CD1c-positive myeloid dendritic cell (primary cell): ENCODE data around the gene UBR7.
A peak's percentile ranks its signal among the peaks of the same experiment; 100 is the strongest.

ENCODE experiments used
- DNase-seq: peaks from one replicate; pipeline ENCODE4 v3.0.0-alpha.2; 2016; ENCODE audit errors: extremely low spot score

UBR7 gene

DNA sequence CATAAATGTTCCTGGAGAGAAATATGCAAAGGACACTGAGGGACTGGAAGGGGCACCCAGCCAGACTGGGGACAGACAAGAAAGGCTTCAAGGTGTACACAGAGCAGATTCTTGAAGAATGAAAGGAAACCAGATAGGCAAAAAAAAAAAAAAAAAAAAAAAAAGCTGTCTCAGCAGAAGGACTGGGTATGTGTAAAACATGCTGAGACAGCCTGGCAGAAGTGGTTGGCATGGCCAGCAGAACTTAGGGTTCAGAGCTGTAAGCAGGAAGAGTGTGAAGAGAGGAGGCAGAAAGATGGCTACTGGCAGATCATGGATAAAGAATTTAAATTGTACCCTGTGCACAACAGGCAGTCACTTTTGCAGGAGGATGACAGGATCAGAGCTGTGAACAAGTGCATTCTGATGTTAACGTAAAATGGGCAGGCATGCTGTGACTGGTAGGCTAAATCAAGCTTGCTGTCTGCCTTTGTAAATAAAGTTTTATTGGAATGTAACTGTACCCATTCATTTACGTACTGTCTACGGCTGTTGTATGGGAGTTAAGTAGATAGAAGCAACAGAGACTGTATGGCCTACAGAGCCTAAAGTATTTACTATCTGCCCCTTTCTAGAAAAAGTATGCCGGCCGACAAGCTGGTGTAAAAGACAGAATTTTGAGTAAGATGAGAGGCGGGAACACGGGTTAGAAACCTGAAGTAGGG lies 42.2 kb downstream of the UBR7 start:
- no peak for DNase-seq

DNA sequence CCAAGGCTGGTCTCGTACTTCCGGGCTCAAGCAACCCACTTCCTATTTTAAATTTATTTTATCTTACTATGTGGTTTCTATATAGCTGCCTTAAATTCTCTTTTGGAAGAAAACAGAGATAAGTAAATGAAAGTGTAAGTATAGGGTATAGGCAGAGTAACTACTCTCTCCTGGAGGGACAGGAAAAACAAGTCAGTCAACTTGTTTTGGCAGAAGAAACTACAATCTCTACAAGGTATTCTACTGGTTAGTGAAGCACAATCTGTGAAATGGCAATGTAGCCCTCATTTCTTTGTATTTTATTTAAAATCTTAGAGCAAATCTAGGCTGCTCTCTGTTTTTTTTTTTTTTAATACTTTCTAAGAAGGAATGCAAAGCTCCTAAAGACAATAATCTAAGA lies 55.4 kb downstream of the UBR7 start:
- no peak for DNase-seq

DNA sequence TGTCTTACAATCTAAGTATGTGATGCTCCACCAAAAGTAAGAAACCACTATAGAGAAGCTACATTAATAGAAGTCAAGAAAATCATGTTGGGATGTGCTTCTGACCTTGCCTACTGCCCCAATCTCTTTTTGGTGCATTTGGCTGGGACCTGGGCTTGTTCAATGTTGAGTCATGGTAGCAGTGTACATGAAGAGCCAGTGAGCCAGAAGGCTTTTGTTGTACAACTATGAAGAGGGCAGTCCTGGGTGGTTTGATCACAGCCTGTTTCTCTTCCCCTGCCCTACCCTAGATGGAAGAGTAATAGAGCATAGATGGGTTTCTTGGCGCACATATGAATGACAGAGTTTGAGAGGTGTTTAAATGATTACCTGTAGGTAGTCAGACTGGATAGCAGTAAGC lies 56.4 kb downstream of the UBR7 start:
- DNase-seq, result no peak

DNA sequence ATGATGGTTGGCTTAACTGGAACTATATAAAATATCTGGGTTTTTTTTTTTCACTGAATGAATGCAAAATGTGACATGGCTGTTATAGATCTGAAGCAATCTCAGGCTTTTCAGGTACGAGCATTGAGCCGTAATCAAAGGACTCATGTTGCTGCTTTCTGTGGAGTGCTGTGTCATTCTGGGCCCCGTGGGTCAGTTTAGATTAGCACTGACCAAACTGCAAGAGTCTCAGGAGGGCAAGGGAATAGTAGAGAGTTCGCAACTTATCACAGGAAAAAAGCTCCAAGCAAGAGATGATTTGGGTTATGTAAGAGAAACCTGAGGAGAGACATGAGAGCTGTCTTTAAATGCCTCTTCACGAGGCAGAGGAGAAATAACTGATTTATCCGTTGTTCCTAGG lies 59.1 kb downstream of the UBR7 start:
- DNase-seq, result no peak

DNA sequence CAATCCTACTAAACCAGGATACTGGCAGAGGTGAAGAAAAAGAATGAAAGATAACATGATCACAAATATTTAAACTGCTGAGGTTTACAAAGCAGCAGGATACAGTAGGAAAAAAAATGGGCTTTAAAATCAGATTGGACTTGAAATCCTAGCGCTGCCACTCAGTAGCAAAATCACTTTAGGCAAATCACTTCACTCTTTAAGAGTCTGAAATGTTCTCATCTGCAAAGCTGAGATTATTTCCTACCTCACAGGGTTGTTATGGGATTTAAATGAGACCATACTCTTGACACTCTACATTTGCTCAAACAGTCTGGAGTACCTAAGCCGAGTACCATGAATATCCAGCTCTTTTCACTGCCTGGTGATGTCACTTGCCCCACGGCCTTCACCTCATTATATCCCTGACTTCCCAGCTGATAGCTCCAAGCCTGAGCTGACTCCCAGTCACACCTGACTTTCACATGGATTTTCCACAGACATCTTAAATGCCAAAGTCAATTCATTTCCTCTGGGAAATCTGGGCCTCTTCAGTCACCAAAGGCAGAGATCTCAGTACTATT lies 60.2 kb downstream of the UBR7 start:
- DNase-seq, result no peak

DNA sequence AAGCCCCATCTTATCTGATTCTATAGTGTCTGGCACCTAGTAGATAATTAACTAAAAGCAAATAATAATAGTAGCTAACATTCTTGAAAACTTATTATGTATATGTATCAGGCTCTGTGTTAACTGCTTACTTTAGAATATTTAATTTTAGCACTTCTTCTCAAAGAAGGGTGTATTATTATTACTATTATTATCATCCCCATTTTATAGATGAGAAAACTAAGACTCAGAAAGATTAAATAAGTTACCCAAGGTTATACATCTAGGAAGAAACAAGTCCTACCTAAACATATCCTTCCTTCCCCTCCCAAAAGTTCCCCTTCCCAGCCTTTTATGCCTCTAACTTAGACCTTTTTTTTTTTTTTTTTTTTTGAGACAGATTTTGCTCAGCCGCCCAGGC lies 61.4 kb downstream of the UBR7 start:
- no peak for DNase-seq

DNA sequence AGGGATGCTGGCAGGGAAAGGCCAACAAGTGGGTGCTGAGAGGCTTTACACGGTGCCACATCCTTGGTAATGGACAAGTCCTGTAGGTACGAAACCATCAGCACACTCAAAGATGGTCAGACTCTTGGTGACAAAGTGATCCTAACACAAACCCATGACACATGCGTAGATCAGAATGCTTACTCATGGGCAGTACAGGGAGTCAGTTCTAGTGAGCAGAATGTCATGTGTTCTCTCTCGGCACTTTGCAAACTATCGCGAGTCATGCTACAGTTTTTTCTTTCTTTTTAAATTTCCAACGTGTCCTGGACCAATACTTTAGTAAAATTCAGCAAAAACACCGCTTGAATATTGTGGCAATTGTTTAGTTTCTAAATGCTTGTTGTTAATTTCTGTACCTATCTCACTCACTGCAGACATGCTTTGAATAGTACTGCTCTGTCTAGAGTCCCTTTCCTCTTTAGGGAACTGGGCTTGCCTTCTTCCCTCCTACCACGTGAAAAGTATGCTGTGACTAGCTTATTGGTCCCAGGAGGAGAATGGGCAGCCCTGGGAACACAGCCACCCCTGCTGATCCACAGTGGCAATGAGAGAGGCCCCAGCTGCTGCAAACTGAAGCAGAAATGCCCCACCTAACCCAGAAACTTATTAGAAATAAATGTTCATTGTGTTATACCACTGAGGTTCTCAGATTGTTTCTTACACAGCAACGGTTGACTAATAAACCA lies 62.4 kb downstream of the UBR7 start:
- DNase-seq, result peak; percentile 34

DNA sequence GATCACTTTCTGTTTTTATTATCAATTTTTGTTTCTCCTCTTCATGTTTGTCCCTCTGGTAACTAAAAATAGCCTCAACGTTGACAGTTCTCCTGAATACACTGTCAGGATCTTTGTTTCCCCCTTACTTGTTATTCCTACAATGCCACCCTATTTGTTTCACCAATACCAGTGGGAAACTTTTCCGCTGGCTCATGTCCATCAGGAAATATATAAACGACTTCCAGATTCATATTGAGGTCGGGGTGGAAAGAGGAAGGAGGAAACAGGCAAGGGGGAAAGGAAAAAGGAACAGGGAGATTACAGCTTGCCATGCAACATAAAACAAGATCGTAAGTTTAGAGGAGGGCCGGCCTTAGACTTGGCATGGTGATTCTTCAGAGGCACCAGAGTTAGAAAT lies 64.1 kb downstream of the UBR7 start:
- DNase-seq, result no peak

DNA sequence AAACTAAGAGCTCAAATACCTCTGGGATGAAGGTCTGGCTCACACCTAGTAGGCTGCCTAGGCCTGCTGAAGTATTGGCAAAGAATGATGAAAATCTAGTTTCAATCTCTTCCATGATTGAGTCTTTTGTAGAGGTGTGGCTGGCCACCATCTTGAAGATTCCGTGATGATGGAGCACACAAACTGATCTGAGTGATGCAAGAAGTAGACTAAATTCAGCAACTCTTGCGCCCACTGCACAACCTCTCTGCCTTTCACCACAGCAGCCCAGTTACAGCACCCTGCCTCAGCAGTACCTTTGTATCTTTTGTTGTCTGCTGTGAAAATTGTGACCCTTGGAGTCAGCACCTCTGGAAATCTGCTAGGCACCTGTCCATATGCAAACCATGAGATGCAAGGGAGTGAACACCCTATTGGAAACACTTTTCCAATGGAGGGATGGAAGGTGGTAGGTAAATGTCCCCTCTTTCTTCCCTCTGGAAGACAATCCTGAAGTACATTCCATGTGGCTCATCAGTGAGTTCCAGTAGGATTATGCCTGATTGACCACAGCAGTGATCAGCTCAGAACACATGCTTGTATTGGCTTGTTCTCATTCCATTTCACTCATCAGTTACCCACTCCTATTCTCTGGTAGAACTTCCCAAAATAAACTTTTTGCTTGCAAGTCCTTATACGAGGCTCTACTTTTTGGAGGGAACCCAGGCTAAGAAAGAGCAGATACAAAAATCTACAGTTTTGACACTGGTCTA lies 67.2 kb downstream of the UBR7 start:
- DNase-seq, result no peak

DNA sequence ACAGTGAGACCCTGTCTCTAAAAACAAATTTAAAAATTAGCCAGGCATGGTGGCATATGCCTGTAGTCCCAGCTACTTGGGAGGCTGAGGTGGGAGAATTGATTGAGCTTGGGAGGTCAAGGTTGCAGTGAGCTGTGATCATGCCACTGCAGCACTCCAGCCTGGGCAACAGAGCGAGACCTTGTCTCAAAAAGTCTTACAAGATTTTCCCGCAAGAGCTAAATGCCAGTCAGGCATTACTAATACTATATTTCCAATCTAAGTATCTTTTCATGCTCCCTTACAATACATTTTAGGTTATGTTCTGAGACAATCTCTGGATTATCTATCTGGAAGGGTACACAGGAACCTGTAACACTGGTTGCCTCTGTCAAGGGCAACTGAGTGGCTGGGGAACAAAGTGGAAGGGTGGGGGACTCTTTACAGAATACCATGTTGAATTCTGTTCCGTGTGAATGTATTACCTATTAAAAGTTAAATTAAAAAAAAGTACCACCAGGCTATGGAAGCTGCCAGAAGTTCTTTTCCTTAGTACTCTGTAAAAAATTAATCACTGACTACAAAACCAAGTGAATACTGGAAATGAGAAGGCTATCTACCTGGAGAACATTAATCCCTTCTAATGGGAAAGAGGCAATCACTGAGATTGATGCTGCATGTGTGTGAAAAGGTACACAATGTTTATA lies 69.1 kb downstream of the UBR7 start:
- no peak for DNase-seq
